H1 (cell line): ENCODE data around the gene FAT1. TPM values are rescaled to one million over a fixed set of nuclear protein-coding genes. Genes with fewer than 3 reads are reported as not detected.
A peak's percentile ranks its signal among the peaks of the same experiment; 100 is the strongest.

Source experiments
- BACH1 ChIP-seq: IDR thresholded peaks from 2 replicates; pipeline ENCODE4 v1.6.1; 2012; ENCODE audit warnings: low read length, improper control_type of control experiment
- CBX5 ChIP-seq: fragments of 300-800, 300-1000 bp; sonication (generic); IDR thresholded peaks from 2 replicates; pipeline ENCODE4 v1.7.1; 2016; ENCODE audit warnings: antibody characterized with exemption, low read length, low read depth
- CTCF ChIP-seq, 3 experiments: IDR thresholded peaks; 1 replicate in 2 of 3; 2 replicates in 1 of 3; pipeline versions ENCODE4 v1.5.1 to v1.6.1; 2011; ENCODE audit warnings: low read length in 3 of 3, mild to moderate bottlenecking in 3 of 3, inconsistent platforms in 2 of 3, low read depth in 1 of 3, moderate library complexity in 1 of 3; ENCODE audit not compliant: insufficient read depth in 1 of 3; ENCODE audit errors: control extremely low read depth in 1 of 3
- EP300 ChIP-seq, 2 experiments: IDR thresholded peaks; 1 replicate in 1 of 2; 2 replicates in 1 of 2; pipeline ENCODE4 v1.6.1; 2011 to 2012; ENCODE audit warnings: low read depth in 2 of 2, low read length in 2 of 2, mild to moderate bottlenecking in 2 of 2, borderline replicate concordance in 1 of 2, inconsistent platforms in 1 of 2, moderate library complexity in 1 of 2
- FOSL1 ChIP-seq: IDR thresholded peaks from 2 replicates; pipeline ENCODE4 v1.6.1; 2011; ENCODE audit warnings: mild to moderate bottlenecking, low read depth, low read length, moderate library complexity; ENCODE audit not compliant: insufficient read depth
- GABPA ChIP-seq: IDR thresholded peaks from 2 replicates; pipeline ENCODE4 v1.6.1; 2011; ENCODE audit warnings: mild to moderate bottlenecking, low read length, moderate library complexity, borderline replicate concordance; ENCODE audit not compliant: insufficient read depth
- GTF2F1 ChIP-seq: IDR thresholded peaks from 2 replicates; pipeline ENCODE4 v1.6.1; 2012; ENCODE audit warnings: low read depth, low read length, improper control_type of control experiment, borderline replicate concordance
- HDAC2 ChIP-seq, 2 experiments: fragments of 300-600 bp in 1 of 2; sonication (generic) in 1 of 2; IDR thresholded peaks; 2 replicates each; pipeline ENCODE4 v1.6.1; 2011 to 2012; ENCODE audit warnings: low read depth in 2 of 2, low read length in 2 of 2, mild to moderate bottlenecking in 2 of 2, moderate library complexity in 2 of 2, borderline replicate concordance in 1 of 2, inconsistent platforms in 1 of 2
- JUND ChIP-seq: IDR thresholded peaks from 2 replicates; pipeline ENCODE4 v1.6.1; 2011; ENCODE audit warnings: mild to moderate bottlenecking, improper control_type of control experiment, low read length
- KDM5A ChIP-seq: fragments of 200-600 bp; IDR thresholded peaks from 2 replicates; pipeline ENCODE4 v1.7.1; 2012; ENCODE audit warnings: mild to moderate bottlenecking, low read length, inconsistent platforms, mixed read lengths
- POU5F1 ChIP-seq: IDR thresholded peaks from 2 replicates; pipeline ENCODE4 v1.6.1; 2011; ENCODE audit warnings: low read depth, mild to moderate bottlenecking, low read length, moderate library complexity
- RBBP5 ChIP-seq: IDR thresholded peaks from 2 replicates; pipeline ENCODE4 v1.7.1; 2012; ENCODE audit warnings: low read depth, mild to moderate bottlenecking, inconsistent platforms, low read length, moderate library complexity, borderline replicate concordance
- RFX5 ChIP-seq: IDR thresholded peaks from 2 replicates; pipeline ENCODE4 v1.6.1; 2011; ENCODE audit warnings: low read depth, low read length, improper control_type of control experiment, borderline replicate concordance
- RXRA ChIP-seq: IDR thresholded peaks from 2 replicates; pipeline ENCODE4 v1.6.1; 2011; ENCODE audit warnings: low read depth, mild to moderate bottlenecking, low read length, moderate library complexity; ENCODE audit not compliant: insufficient read depth
- SAP30 ChIP-seq: fragments of 300-600 bp; sonication (generic); IDR thresholded peaks from 2 replicates; pipeline ENCODE4 v1.7.1; 2012; ENCODE audit warnings: low read length, moderate library complexity, mild to moderate bottlenecking, inconsistent platforms; ENCODE audit not compliant: insufficient read depth, insufficient replicate concordance
- SIRT6 ChIP-seq: IDR thresholded peaks from one replicate; pipeline ENCODE4 v1.7.1; 2012; ENCODE audit warnings: low read length, inconsistent platforms
- SRF ChIP-seq: IDR thresholded peaks from 2 replicates; pipeline ENCODE4 v1.6.1; 2011; ENCODE audit warnings: mild to moderate bottlenecking, low read depth, low read length, moderate library complexity
- TEAD4 ChIP-seq: IDR thresholded peaks from 2 replicates; pipeline ENCODE4 v1.6.1; 2012; ENCODE audit warnings: low read depth, low read length, inconsistent platforms, mixed read lengths
- polyA plus RNA-seq, 7 experiments: library from polyadenylated mRNA; depleted of rRNA in 3 of 7; stranded (reverse) in 5 of 7; unstranded in 2 of 7; fragments of >200 nt in 5 of 7; fragments of 200-250 nt in 2 of 7; gene quantifications; 1 replicate in 5 of 7; 2 replicates in 1 of 7; 4 replicates in 1 of 7; pipeline versions ENCODE4 v1.2.1 to v1.2.3, GENCODE V29; 2011 to 2013; ENCODE audit warnings: missing spikeins in 2 of 7, mixed read lengths in 2 of 7
- total RNA-seq: library from RNA; stranded (reverse); fragmentation: NEBNext Ultra II Directional; extraction: Animal tissue kit (Norgen Biotek cat#: 25700); gene quantifications from 2 replicates; pipeline ENCODE4 v1.2.1, GENCODE V29; 2021
- TF ChIP-seq, protein P1 (sequence below): IDR thresholded peaks from 2 replicates; pipeline ENCODE4 v1.6.1; 2012; ENCODE audit warnings: inconsistent platforms
- TF ChIP-seq, protein P2 (sequence below): IDR thresholded peaks from 2 replicates; pipeline ENCODE4 v1.6.1; 2012; ENCODE audit warnings: inconsistent platforms

The FAT1 gene
- total and polyA plus RNA-seq, 2 of the 8 experiments (the other 6 are each of a cell fraction or from before 2014, with no cell fraction given), result 94.4 to 137 TPM

- TF ChIP-seq SAP30 (no peak), CBX5 (no peak), RXRA (no peak), HDAC2 (IDR thresholded peaks at IDR 0.05; ENCODE audit: borderline replicate concordance in 1 of 2, low read depth in 2 of 2, low read length in 2 of 2) (no peak), TEAD4 (no peak), JUND (no peak), BACH1 (0 out of 2 replicates have a peak, but pooled peaks have one; percentile 26), SRF (no peak), RBBP5 (peak; percentile 38; the same call in 1 of the 2 replicates), CTCF (IDR thresholded peaks at IDR 0.05; ENCODE audit: control extremely low read depth in 1 of 3, insufficient read depth in 1 of 3, low read depth in 1 of 3, low read length in 3 of 3) (no peak), POU5F1 (no peak), FOSL1 (no peak), RFX5 (no peak), KDM5A (no peak), GABPA (no peak), SIRT6 (no peak), EP300 (IDR thresholded peaks at IDR 0.05; ENCODE audit: borderline replicate concordance in 1 of 2, low read depth in 2 of 2, low read length in 2 of 2) (no peak), GTF2F1 (no peak)
- TF ChIP-seq, protein P1, sequence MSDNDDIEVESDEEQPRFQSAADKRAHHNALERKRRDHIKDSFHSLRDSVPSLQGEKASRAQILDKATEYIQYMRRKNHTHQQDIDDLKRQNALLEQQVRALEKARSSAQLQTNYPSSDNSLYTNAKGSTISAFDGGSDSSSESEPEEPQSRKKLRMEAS, result no peak
- TF ChIP-seq, protein P2, sequence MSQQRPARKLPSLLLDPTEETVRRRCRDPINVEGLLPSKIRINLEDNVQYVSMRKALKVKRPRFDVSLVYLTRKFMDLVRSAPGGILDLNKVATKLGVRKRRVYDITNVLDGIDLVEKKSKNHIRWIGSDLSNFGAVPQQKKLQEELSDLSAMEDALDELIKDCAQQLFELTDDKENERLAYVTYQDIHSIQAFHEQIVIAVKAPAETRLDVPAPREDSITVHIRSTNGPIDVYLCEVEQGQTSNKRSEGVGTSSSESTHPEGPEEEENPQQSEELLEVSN, result peak; percentile 38
These were observed at the start of gene FAT1 (continued) for GRCh38 chr4:186723292-186724057.
